ENCODE results near the gene CCT3.

The CCT3 gene

DNA sequence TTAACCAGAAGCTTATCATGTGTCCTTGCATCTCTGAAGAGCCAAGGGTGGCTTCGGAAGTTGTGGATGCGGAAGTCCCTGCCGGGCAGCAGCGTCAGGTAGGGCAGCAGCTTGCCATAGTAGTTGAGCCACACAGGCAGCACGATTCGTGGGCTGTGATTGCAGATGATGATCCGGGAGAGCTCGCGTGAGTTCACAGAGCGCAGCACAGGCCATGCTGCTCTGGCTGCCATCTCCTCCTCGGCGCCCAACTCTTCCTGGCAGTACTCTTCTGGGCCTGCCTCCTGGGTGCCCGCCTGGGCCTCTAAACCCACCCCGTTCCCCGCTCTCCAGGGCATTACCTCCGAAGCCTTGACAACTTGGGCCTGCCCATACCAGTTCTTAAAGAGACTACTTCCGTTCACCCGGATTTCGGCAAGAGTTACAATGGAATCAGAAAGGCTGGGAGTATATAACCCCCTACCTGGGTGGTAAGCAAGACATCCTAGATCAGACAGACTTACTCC, 39.2 kb downstream of the CCT3 start, which contains the start of gene VHLL:
VHLL (minus strand) TSS at position 456 of the 506 bp plus-strand sequence; CDS start at position 338, 118 bp downstream.
- H3K27ac ChIP-seq (ENCODE audit: low read depth, low read length): no peak within 1 kb of the TSS
- no peak within 1 kb of the TSS for H3K4me3 ChIP-seq (ENCODE audit: low read depth in 1 of 5, low read length in 5 of 5)
- no peak within 1 kb of the TSS for H3K9ac ChIP-seq (ENCODE audit: low read length in 5 of 5)
- peaks cover 3 to 23% (median 19%) of the 10 kb centered on the region in 5 donors for H3K4me1 ChIP-seq (ENCODE audit: control insufficient read depth in 5 of 5, insufficient read depth in 5 of 5, low read length in 5 of 5)
- no peaks in the 10 kb centered on the region for H3K9me3 ChIP-seq (ENCODE audit: control insufficient read depth in 5 of 5, low read length in 5 of 5)
- H3K27me3 ChIP-seq (ENCODE audit: control insufficient read depth in 5 of 5, insufficient read depth in 4 of 5, low read length in 5 of 5): no peaks in the 10 kb centered on the region
- H3K36me3 ChIP-seq (ENCODE audit: control insufficient read depth in 5 of 5, insufficient read depth in 5 of 5, low read length in 5 of 5): peaks cover 0 to 3% (median under 1%) of the 10 kb centered on the region in 5 donors

DNA sequence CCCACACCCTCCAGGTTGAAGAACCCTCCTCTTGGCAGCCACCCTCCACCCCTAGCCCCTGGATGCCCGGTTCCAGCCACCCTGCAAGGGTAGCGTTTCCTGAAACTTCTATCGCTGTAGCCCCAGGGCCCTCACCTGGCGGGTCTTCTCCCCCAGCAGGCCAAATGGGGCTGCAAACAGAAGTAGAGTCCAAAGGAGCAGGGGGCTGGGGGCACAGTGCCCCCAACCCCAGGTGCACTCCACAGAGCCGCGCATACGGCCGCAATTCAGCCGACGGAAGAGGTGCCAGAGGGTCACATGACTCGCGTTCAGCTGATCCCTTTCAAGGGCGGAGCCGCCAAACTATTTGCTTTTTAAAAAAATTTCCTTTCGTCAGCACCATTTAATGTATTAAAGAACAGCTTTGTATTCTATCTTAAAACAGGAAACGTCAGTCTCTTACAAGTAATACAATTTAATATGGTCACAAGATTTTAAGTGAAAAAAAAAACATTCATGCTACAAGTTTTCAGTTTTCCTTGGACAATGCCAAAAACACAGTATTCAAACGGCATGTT, 42.6 kb downstream of the CCT3 start, which contains the start of gene GLMP:
GLMP (minus strand) TSS at position 289 of the 557 bp plus-strand sequence; CDS start at position 255, 34 bp downstream.
- Histone ChIP-seq H3K27me3 (ENCODE audit: control insufficient read depth in 5 of 5, insufficient read depth in 4 of 5, low read length in 5 of 5) (no peaks in the 10 kb centered on the region), H3K36me3 (ENCODE audit: control insufficient read depth in 5 of 5, insufficient read depth in 5 of 5, low read length in 5 of 5) (peaks cover 0 to 16% (median 12%) of the 10 kb centered on the region in 5 donors), H3K9ac (ENCODE audit: low read length in 5 of 5) (peak within 1 kb of the TSS; percentile 82 to 94 (median 83)), H3K27ac (ENCODE audit: low read depth, low read length) (peak within 1 kb of the TSS; percentile 76), H3K4me1 (ENCODE audit: control insufficient read depth in 5 of 5, insufficient read depth in 5 of 5, low read length in 5 of 5) (peaks cover 6 to 48% (median 29%) of the 10 kb centered on the region in 5 donors), H3K4me3 (ENCODE audit: low read depth in 1 of 5, low read length in 5 of 5) (peak within 1 kb of the TSS; percentile 83 to 93 (median 90)), H3K9me3 (ENCODE audit: control insufficient read depth in 5 of 5, low read length in 5 of 5) (no peaks in the 10 kb centered on the region)

DNA sequence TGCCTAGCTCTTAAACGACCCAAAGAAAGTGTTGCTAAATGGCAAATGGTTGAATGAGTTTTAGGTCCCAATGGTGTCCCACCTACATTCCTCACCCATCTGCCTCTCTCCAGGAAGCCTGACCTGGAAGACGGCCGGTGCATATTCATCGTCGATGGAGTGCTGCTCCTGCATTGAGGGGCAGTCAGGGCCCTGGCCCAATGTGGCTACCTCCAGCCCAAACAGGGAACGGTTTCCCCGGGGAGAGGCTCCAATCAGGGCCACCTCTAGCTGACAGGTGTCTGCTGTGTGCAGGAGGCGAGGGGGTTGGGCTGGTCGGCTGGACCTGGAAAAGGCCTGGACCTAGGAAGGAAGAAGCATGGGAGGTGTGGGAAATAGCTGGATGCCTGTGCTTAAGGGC, 44.2 kb downstream of the CCT3 start:
- Histone ChIP-seq H3K27me3 (ENCODE audit: control insufficient read depth in 5 of 5, insufficient read depth in 4 of 5, low read length in 5 of 5) (no peaks in the 10 kb centered on the region), H3K4me1 (ENCODE audit: control insufficient read depth in 5 of 5, insufficient read depth in 5 of 5, low read length in 5 of 5) (peaks cover 6 to 48% (median 29%) of the 10 kb centered on the region in 5 donors), H3K9me3 (ENCODE audit: control insufficient read depth in 5 of 5, low read length in 5 of 5) (no peaks in the 10 kb centered on the region), H3K4me3 (ENCODE audit: low read depth in 1 of 5, low read length in 5 of 5) (peak overlapping the region in 1 of 5 donors; percentile 83), H3K27ac (ENCODE audit: low read depth, low read length) (no peak overlapping the region), H3K9ac (ENCODE audit: low read length in 5 of 5) (no peak overlapping the region), H3K36me3 (ENCODE audit: control insufficient read depth in 5 of 5, insufficient read depth in 5 of 5, low read length in 5 of 5) (peaks cover 3 to 20% (median 13%) of the 10 kb centered on the region in 5 donors)

DNA sequence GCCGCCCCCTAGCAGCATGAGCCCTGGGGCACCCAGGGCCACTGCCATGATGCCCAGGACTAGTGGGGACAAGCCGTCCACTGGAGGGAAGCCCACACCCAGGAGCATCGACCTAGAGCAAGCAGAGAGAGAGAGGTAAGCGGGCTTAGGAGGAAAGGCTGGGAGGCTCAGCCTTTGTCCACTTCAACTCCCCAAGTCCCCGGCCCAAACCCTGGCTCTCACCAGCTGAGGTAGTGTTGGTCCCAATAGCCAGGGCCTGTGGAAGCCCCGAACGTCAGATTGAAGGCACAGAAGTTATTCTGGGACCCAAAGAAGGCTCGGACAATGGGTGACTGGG, 45.0 kb downstream of the CCT3 start:
- Histone ChIP-seq H3K4me3 (ENCODE audit: low read depth in 1 of 5, low read length in 5 of 5) (no peak overlapping the region), H3K9ac (ENCODE audit: low read length in 5 of 5) (no peak overlapping the region), H3K27ac (ENCODE audit: low read depth, low read length) (no peak overlapping the region), H3K4me1 (ENCODE audit: control insufficient read depth in 5 of 5, insufficient read depth in 5 of 5, low read length in 5 of 5) (peaks cover 6 to 48% (median 29%) of the 10 kb centered on the region in 5 donors), H3K9me3 (ENCODE audit: control insufficient read depth in 5 of 5, low read length in 5 of 5) (no peaks in the 10 kb centered on the region), H3K36me3 (ENCODE audit: control insufficient read depth in 5 of 5, insufficient read depth in 5 of 5, low read length in 5 of 5) (peaks cover 3 to 20% (median 17%) of the 10 kb centered on the region in 5 donors), H3K27me3 (ENCODE audit: control insufficient read depth in 5 of 5, insufficient read depth in 4 of 5, low read length in 5 of 5) (no peaks in the 10 kb centered on the region)

DNA sequence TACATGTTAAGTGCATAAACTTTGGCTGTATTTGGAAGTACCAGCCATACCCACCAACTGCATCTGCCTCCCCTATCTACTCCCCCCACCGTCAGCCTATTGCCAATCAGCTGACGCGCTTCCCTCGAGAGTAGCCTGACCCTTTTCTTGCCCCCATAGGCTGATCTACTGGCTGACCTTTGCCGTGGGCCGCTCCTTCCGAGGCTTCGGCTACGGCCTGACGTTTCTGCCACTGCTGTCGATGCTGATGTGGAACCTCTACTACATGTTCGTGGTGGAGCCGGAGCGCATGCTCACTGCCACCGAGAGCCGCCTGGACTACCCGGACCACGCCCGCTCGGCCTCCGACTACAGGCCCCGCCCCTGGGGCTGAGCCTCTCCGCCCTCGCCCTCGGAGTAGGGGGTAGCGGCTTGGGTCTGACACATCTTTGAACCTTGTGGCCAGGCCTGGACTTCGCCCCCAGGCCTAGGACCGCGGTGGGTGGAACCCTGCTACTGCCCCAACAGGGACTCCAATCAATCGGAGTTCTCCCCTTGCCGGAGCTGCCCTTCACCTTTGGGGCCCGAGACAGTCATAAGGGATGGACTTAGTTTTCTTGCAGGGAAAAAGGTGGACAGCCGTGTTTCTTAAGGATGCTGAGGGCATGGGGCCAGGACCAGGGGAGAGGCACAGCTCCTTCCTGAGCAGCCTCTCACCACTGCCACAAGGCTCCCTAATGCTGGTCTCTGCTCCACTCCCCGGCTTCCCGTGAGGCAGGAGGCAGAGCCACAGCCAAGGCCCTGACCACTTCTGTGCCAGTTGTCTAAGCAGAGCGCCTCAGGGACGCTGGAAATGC, 46.6 kb downstream of the CCT3 start:
- H3K9me3 ChIP-seq (ENCODE audit: control insufficient read depth in 5 of 5, low read length in 5 of 5): no peaks in the 10 kb centered on the region
- H3K36me3 ChIP-seq (ENCODE audit: control insufficient read depth in 5 of 5, insufficient read depth in 5 of 5, low read length in 5 of 5): peaks cover 3 to 22% (median 17%) of the 10 kb centered on the region in 5 donors
- H3K9ac ChIP-seq (ENCODE audit: low read length in 5 of 5): peak overlapping the region; percentile 62 to 94 (median 71)
- peaks cover 6 to 48% (median 29%) of the 10 kb centered on the region in 5 donors for H3K4me1 ChIP-seq (ENCODE audit: control insufficient read depth in 5 of 5, insufficient read depth in 5 of 5, low read length in 5 of 5)
- peak overlapping the region; percentile 82 for H3K27ac ChIP-seq (ENCODE audit: low read depth, low read length)
- H3K27me3 ChIP-seq (ENCODE audit: control insufficient read depth in 5 of 5, insufficient read depth in 4 of 5, low read length in 5 of 5): no peaks in the 10 kb centered on the region
- peak overlapping the region; percentile 58 to 81 (median 72) for H3K4me3 ChIP-seq (ENCODE audit: low read depth in 1 of 5, low read length in 5 of 5)

DNA sequence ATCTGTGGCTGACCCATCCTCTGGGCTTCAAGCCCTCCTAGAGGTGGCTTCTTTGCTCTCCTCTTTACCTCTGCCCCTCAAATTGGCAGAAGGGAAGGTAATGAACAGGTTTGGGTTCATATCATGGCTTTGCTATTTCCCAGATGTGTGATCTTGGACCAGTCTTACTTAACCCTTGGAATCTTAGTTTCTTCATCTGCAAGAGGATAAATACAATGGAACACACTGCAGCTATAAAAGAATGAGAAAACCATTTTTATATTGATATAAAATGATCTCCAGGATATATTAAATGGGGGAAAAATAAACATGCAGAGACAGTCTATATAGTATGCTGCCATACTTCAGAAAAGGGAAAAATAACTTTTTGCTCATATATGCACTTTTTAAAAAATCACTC, 48.2 kb downstream of the CCT3 start:
- H3K9me3 ChIP-seq (ENCODE audit: control insufficient read depth in 5 of 5, low read length in 5 of 5): no peaks in the 10 kb centered on the region
- no peaks in the 10 kb centered on the region for H3K27me3 ChIP-seq (ENCODE audit: control insufficient read depth in 5 of 5, insufficient read depth in 4 of 5, low read length in 5 of 5)
- no peak overlapping the region for H3K4me3 ChIP-seq (ENCODE audit: low read depth in 1 of 5, low read length in 5 of 5)
- H3K36me3 ChIP-seq (ENCODE audit: control insufficient read depth in 5 of 5, insufficient read depth in 5 of 5, low read length in 5 of 5): peaks cover 3 to 28% (median 17%) of the 10 kb centered on the region in 5 donors
- H3K9ac ChIP-seq (ENCODE audit: low read length in 5 of 5): no peak overlapping the region
- H3K4me1 ChIP-seq (ENCODE audit: control insufficient read depth in 5 of 5, insufficient read depth in 5 of 5, low read length in 5 of 5): peaks cover 6 to 35% (median 20%) of the 10 kb centered on the region in 5 donors
- H3K27ac ChIP-seq (ENCODE audit: low read depth, low read length): no peak overlapping the region

DNA sequence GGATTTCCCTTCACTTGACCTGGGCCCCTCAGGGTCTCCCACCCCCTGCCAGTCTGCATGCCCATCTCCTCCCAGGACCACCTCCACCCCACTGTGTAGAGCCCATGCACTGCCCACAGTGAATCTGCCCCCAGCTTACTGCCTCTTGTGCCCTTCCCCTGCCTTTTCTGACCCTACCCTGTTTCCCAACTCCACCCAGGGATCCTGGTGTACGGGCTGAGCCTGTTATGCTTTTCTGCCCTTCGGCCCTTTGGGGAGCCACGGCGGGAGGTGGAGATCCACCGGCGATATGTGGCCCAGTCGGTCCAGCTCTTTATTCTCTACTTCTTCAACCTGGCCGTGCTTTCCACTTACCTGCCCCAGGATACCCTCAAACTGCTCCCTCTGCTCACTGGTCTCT, 52.0 kb downstream of the CCT3 start:
- H3K9me3 ChIP-seq (ENCODE audit: control insufficient read depth in 5 of 5, low read length in 5 of 5): no peaks in the 10 kb centered on the region
- H3K36me3 ChIP-seq (ENCODE audit: control insufficient read depth in 5 of 5, insufficient read depth in 5 of 5, low read length in 5 of 5): peaks cover 0 to 12% (median 6%) of the 10 kb centered on the region in 5 donors
- peaks cover 4 to 33% (median 28%) of the 10 kb centered on the region in 5 donors for H3K4me1 ChIP-seq (ENCODE audit: control insufficient read depth in 5 of 5, insufficient read depth in 5 of 5, low read length in 5 of 5)
- peak overlapping the region in 1 of 5 donors; percentile 38 for H3K9ac ChIP-seq (ENCODE audit: low read length in 5 of 5)
- no peak overlapping the region for H3K4me3 ChIP-seq (ENCODE audit: low read depth in 1 of 5, low read length in 5 of 5)
- no peaks in the 10 kb centered on the region for H3K27me3 ChIP-seq (ENCODE audit: control insufficient read depth in 5 of 5, insufficient read depth in 4 of 5, low read length in 5 of 5)
- H3K27ac ChIP-seq (ENCODE audit: low read depth, low read length): no peak overlapping the region

DNA sequence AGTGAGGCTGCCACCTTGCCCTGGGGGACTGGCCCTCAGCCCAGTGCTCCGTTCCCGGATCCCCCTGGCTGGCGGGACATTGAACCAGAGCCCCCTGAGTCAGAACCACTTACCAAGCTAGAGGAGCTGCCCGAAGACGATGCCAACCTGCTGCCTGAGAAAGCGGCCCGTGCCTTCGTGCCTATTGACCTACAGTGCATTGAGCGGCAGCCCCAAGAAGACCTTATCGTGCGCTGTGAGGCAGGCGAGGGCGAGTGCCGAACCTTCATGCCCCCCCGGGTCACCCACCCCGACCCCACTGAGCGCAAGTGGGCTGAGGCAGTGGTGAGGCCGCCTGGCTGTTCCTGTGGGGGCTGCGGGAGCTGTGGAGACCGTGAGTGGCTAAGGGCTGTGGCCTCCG, 52.7 kb downstream of the CCT3 start:
- H3K36me3 ChIP-seq (ENCODE audit: control insufficient read depth in 5 of 5, insufficient read depth in 5 of 5, low read length in 5 of 5): peaks cover 0 to 12% (median 6%) of the 10 kb centered on the region in 5 donors
- no peak overlapping the region for H3K9ac ChIP-seq (ENCODE audit: low read length in 5 of 5)
- H3K4me1 ChIP-seq (ENCODE audit: control insufficient read depth in 5 of 5, insufficient read depth in 5 of 5, low read length in 5 of 5): peaks cover 4 to 35% (median 30%) of the 10 kb centered on the region in 5 donors
- H3K27ac ChIP-seq (ENCODE audit: low read depth, low read length): no peak overlapping the region
- H3K9me3 ChIP-seq (ENCODE audit: control insufficient read depth in 5 of 5, low read length in 5 of 5): no peaks in the 10 kb centered on the region
- H3K27me3 ChIP-seq (ENCODE audit: control insufficient read depth in 5 of 5, insufficient read depth in 4 of 5, low read length in 5 of 5): no peaks in the 10 kb centered on the region
- no peak overlapping the region for H3K4me3 ChIP-seq (ENCODE audit: low read depth in 1 of 5, low read length in 5 of 5)

DNA sequence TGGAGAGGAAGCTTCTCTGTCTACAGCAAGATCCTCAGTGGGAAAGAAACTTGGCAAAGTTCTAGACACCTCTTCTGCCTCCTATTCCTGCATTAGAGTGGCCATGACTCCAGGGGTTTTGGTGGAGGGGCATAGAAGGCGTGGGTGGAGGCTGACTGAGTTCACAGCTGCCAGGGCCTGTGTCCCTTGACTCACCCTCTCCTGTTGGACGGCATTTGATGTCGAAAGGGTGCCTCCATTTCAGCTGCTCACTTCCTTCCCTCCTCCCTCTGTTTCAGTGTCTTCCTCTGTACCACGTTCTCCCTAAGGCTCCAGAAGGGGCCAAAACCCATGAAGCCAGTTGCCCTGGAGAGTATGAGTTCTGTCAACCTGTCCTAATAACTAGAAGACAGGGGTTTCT, 53.3 kb downstream of the CCT3 start:
- peaks cover 0 to 15% (median 6%) of the 10 kb centered on the region in 5 donors for H3K36me3 ChIP-seq (ENCODE audit: control insufficient read depth in 5 of 5, insufficient read depth in 5 of 5, low read length in 5 of 5)
- H3K27ac ChIP-seq (ENCODE audit: low read depth, low read length): no peak overlapping the region
- H3K27me3 ChIP-seq (ENCODE audit: control insufficient read depth in 5 of 5, insufficient read depth in 4 of 5, low read length in 5 of 5): no peaks in the 10 kb centered on the region
- H3K4me1 ChIP-seq (ENCODE audit: control insufficient read depth in 5 of 5, insufficient read depth in 5 of 5, low read length in 5 of 5): peaks cover 4 to 41% (median 34%) of the 10 kb centered on the region in 5 donors
- H3K9me3 ChIP-seq (ENCODE audit: control insufficient read depth in 5 of 5, low read length in 5 of 5): no peaks in the 10 kb centered on the region
- no peak overlapping the region for H3K9ac ChIP-seq (ENCODE audit: low read length in 5 of 5)
- H3K4me3 ChIP-seq (ENCODE audit: low read depth in 1 of 5, low read length in 5 of 5): no peak overlapping the region

DNA sequence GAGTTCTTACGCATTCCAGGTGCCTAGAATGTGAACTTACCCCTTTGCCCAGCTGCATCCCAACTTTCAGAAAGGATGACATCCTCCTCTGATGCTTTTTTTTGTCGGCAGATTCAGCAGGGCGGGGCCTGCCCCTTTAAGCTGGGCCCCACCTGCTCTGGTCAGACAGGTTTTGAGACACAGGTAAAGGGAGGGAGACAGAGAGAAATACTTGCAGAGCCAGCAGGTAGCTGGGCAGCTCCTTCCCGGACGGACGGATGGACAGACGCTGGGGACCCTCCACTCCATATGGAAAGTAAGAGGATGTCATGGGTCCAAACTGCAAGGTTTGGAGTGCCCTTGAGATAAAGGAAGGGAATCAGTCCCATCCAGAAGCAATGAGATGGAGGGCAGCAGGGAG, 54.0 kb downstream of the CCT3 start, which contains the start of gene TMEM79:
TMEM79 (plus strand) TSS at position 214 of the 400 bp plus-strand sequence. CDS start 902 bp downstream, outside the sequence.
- peak within 1 kb of the TSS; percentile 79 to 91 (median 88) for H3K9ac ChIP-seq (ENCODE audit: low read length in 5 of 5)
- peaks cover 4 to 41% (median 34%) of the 10 kb centered on the region in 5 donors for H3K4me1 ChIP-seq (ENCODE audit: control insufficient read depth in 5 of 5, insufficient read depth in 5 of 5, low read length in 5 of 5)
- no peaks in the 10 kb centered on the region for H3K9me3 ChIP-seq (ENCODE audit: control insufficient read depth in 5 of 5, low read length in 5 of 5)
- no peaks in the 10 kb centered on the region for H3K27me3 ChIP-seq (ENCODE audit: control insufficient read depth in 5 of 5, insufficient read depth in 4 of 5, low read length in 5 of 5)
- peaks cover 0 to 14% (median 6%) of the 10 kb centered on the region in 5 donors for H3K36me3 ChIP-seq (ENCODE audit: control insufficient read depth in 5 of 5, insufficient read depth in 5 of 5, low read length in 5 of 5)
- peak within 1 kb of the TSS; percentile 90 for H3K27ac ChIP-seq (ENCODE audit: low read depth, low read length)
- H3K4me3 ChIP-seq (ENCODE audit: low read depth in 1 of 5, low read length in 5 of 5): peak within 1 kb of the TSS; percentile 82 to 98 (median 91)

Measured in subcutaneous abdominal adipose tissue (tissue), 5 donors.